ENCODE results near the gene TMEM192.
"Not testable (repeated sequence)": the region's sequence is repeated elsewhere in the genome, so short reads cannot be mapped to it uniquely, and the experiment has no call there.

The TMEM192 gene

DNA sequence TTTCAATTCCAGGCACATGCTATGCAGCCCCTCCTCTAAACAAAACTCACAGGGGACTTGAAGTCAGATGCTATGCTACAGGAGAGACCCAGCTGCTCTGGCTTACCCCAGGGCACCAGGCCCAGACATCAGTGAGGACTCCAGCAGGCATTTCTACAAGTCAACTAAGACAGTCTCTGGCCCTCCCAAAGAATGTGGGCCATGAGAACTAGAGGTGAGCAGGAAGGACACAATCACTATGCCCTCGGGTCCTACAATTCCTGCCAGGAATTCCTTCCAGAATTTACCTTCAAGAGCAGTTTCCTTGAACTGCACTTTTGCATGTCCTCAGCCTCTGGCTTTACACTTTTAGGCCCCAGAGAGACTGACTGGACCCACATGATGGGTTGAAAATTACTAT, 17.4 kb downstream of the TMEM192 start:
- no peak for DNase-seq (ENCODE audit: low read depth, low spot score)
- H3K27ac ChIP-seq: no peak overlapping the region

DNA sequence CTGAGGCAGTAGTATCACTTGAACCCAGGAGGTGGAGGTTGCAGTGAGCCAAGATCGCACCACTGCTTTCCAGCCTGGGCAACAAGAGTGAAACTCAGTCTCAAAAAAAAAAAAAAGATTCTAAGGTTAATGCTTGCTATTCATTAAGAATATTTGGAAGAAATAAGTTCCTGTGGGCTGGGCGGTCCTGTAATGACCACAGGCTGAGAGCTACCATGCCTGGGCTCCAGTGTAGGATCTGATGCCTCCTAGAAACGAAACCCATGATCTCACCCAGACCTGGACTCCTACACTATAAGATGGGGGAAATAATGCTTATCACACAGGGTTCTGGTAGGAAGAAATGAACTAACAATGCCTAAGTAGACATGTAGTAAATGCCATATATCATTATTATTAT, 17.8 kb downstream of the TMEM192 start:
- H3K27ac ChIP-seq: no peak overlapping the region
- no peak for DNase-seq (ENCODE audit: low read depth, low spot score)

DNA sequence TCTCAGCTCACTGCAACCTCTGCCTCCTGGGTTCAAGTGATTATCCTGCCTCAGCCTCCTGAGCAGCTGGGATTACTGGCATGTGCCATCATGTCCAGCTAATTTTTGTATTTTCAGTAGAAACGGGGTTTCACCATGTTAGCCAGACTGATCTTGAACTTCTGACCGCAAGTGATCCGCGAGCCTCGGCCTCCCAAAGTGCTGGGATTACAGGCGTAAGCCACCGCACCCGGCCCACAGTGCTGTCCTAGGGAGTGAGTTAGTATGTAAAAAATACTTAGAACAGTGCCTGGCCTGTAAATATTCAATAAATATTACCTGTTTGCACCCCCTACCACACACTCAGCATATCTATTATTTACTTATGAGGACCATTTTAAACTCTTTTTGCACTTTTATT, 20.5 kb downstream of the TMEM192 start:
- H3K27ac ChIP-seq; DNase-seq (ENCODE audit: low read depth, low spot score): not testable (repeated sequence)

- no peak for DNase-seq (ENCODE audit: low read depth, low spot score)
- no peak overlapping the region for H3K27ac ChIP-seq
Measured at GRCh38 chr4:165088366-165088765, 24.3 kb downstream of the TMEM192 start.

DNA sequence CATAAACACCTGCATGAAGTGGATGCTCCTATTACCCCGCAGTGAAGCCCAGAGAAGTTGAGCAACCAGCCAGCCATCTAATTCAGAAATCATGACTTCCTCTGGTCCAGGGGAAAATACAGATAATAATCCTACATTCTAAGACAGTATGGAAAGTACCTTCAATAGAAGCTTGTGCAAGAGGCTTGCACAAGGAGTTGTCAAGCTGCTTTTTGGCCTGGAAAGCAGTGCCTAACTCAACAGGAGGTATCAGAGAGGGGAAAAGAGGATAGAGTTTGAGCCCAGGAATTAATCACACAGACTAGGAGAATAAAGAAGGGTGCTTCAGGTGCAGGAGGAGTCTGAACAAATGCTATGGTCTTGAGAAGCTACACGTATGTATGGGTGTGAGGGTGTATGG, 26.7 kb downstream of the TMEM192 start:
- no peak overlapping the region for H3K27ac ChIP-seq
- no peak for DNase-seq (ENCODE audit: low read depth, low spot score)

GRCh38 chr4:165084787-165085186, 27.9 kb downstream of the TMEM192 start:
- not testable (repeated sequence) for DNase-seq (ENCODE audit: low read depth, low spot score); H3K27ac ChIP-seq

GRCh38 chr4:165079476-165079875, 33.2 kb downstream of the TMEM192 start:
- H3K27ac ChIP-seq: no peak overlapping the region
- peak; percentile 16 for DNase-seq (ENCODE audit: low read depth, low spot score)

GRCh38 chr4:165077034-165077578, 35.6 kb downstream of the TMEM192 start:
- DNase-seq (ENCODE audit: low read depth, low spot score): no peak
- no peak overlapping the region for H3K27ac ChIP-seq

GRCh38 chr4:165073346-165073745, 39.3 kb downstream of the TMEM192 start:
- H3K27ac ChIP-seq; DNase-seq (ENCODE audit: low read depth, low spot score): not testable (repeated sequence)

GRCh38 chr4:165070560-165070959, 42.1 kb downstream of the TMEM192 start:
- no peak for DNase-seq (ENCODE audit: low read depth, low spot score)
- no peak overlapping the region for H3K27ac ChIP-seq

DNA sequence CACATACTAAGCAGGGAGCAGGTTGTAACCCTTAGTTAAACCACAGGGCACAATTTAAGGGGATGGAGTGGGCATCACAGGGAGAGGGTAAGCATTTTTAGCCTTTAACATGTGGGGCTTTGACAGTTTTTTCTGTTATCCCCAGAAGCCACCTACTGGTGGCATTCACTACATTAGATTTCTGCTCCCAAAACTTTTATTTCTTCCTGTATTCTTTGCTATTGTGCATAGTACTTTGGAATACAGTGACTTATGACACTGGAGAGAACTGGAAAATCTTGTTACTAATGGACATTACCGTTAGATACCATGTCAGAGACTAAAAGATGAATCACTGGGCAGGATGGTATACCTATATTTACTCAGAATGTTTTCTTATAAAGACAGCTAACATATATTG, 51.7 kb downstream of the TMEM192 start:
- DNase-seq (ENCODE audit: low read depth, low spot score): no peak
- no peak overlapping the region for H3K27ac ChIP-seq

- no peak overlapping the region for H3K27ac ChIP-seq
- DNase-seq (ENCODE audit: low read depth, low spot score): no peak
Measured at GRCh38 chr4:165059386-165059785, 53.3 kb downstream of the TMEM192 start.

GRCh38 chr4:165058666-165059065, 54.0 kb downstream of the TMEM192 start:
- no peak overlapping the region for H3K27ac ChIP-seq
- DNase-seq (ENCODE audit: low read depth, low spot score): no peak

DNA sequence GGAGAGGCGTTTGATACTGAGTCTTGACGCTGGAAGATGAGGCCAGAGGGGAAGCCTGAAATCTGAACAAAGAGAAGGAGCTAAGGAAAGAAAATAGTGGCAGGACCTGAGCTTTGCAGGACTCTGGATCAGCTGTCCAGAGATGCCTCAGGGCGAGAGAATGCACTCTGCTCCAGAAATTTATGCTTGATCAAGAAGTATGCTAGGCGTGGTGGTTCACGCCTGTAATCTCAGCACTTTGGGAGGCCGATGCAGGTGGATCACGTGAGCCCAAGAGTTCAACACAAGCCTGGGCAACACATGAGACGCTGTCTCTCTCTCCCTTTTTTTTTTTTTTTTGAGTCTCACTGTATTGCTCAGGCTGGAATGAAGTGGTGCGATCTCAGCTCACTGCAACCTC, 57.1 kb downstream of the TMEM192 start:
- no peak for DNase-seq (ENCODE audit: low read depth, low spot score)
- no peak overlapping the region for H3K27ac ChIP-seq

- no peak within 1 kb of the TSS for H3K27ac ChIP-seq
- DNase-seq (ENCODE audit: low read depth, low spot score): no peak
Measured at GRCh38 chr4:165053645-165054044, 59.0 kb downstream of the TMEM192 start, which contains the start of gene TRIM75. TRIM75 (plus strand) TSS chr4:165053866; CDS start chr4:165059148, 5,282 bp downstream.

DNA sequence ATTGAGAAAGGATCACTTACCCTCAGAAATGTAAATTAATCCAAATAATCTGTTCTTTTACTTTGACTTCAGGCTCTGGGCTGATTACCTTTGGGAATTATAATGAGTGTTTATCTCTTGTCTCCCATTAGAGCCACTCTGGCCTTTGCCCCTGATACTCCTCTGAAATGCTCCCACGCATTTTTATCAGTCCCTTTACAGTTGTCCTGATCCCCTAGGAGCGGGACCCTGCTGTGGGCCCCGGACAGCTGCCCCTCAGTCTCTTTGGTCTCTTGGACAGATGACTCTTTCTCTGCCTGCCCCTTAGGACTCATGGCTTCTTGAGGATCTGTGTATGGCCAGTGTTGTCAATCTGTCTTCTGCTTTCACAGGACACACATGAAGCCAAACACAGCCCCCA, 60.0 kb downstream of the TMEM192 start:
- no peak overlapping the region for H3K27ac ChIP-seq
- no peak for DNase-seq (ENCODE audit: low read depth, low spot score)

DNA sequence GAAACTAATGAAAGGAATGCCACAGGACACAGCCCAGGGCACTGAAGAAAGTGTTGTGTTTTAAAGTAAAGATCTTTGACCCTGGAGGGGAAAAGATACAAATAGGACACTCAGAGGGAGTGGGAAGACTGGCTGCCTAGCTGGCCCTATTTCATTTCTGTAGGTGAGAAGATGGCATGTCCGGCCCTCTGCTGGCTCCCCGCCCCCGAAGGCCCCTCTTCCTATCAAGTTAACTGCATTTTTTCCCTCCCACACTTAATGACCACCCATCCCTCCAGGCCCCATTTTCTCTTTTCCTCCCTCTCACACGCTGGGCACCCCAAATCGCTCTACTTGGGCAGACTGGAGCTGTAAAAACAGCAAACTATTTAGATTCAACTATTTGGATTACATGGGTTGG, 64.5 kb downstream of the TMEM192 start:
- H3K27ac ChIP-seq: no peak overlapping the region
- no peak for DNase-seq (ENCODE audit: low read depth, low spot score)

DNA sequence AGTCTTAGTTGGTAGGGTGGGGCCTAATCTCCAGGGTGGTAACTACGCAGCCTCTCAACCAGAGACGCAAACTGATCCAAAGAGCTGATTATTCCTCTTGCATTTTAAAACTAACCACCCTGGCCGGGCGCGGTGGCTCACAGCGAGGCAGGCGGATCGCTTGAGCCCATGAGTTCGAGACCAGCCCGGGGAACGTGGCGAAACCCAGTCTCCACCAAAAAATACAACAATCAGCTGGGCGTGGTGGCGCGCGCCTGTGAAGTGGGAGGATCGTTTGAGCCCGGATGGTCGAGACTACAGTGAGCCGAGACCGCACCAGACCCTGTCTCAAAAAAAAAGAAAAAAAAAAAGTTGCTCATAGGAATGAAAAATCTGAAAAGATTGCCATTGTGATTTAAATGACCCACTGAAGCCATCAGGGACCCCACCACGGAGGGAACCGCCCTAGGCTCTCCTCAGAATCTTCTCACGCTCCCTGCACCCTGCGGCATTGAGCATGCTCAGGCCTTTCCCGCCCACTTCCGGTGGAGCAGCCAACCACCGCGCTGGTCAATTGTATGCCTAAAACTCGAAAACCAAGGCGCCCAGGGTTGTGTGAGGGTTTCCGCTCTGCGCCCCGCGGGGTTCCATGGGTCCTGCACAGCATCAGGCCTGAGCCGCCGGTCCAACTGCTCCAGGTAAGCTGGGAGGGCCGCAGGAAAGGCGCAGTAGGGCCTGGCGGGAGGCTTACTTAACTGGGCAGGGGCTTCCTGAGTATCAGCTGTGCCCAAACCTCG, 81.0 kb downstream of the TMEM192 start, which contains the start of gene TRIM60:
TSS of gene TRIM60 (plus strand) at position 564 of the 776 bp plus-strand sequence. CDS start 8,074 bp downstream, outside the sequence.
- H3K27ac ChIP-seq: no peak within 1 kb of the TSS
- no peak for DNase-seq (ENCODE audit: low read depth, low spot score)

GRCh38 chr4:165027762-165028402, 84.8 kb downstream of the TMEM192 start:
- no peak overlapping the region for H3K27ac ChIP-seq
- DNase-seq (ENCODE audit: low read depth, low spot score): no peak

- H3K27ac ChIP-seq; DNase-seq (ENCODE audit: low read depth, low spot score): not testable (repeated sequence)
Measured at GRCh38 chr4:165025782-165026181, 86.9 kb downstream of the TMEM192 start.

Measured in epithelial cell of prostate (primary cell).